Measurements from ENCODE around the gene BGN. TPM values are rescaled to one million over a fixed set of nuclear protein-coding genes. Genes with fewer than 3 reads are reported as not detected.

BGN gene
- polyA plus RNA-seq, 4 donors: 3.1 to 23.2 (median 12.6) TPM

- Histone ChIP-seq H3K9me3 (ENCODE audit: control insufficient read depth in 2 of 2, insufficient read depth in 1 of 2, low read depth in 1 of 2, low read length in 1 of 2) (no peaks in the 10 kb centered on the region), H3K27ac (ENCODE audit: low read depth in 1 of 3, low read length in 2 of 3) (no peak overlapping the region), H3K4me3 (ENCODE audit: low read depth in 1 of 3, low read length in 3 of 3) (no peak overlapping the region), H3K27me3 (ENCODE audit: control insufficient read depth in 3 of 3, insufficient read depth in 3 of 3, low read length in 3 of 3) (no peaks in the 10 kb centered on the region), H3K36me3 (ENCODE audit: control insufficient read depth in 3 of 3, insufficient read depth in 2 of 3, low read depth in 1 of 3, low read length in 3 of 3) (peaks cover 0 to 48% (median 0%) of the 10 kb centered on the region in 3 donors), H3K4me1 (ENCODE audit: control insufficient read depth in 3 of 3, insufficient read depth in 2 of 3, low read depth in 1 of 3, low read length in 2 of 3) (no peaks in the 10 kb centered on the region)
- no peak for DNase-seq
- FAIRE-seq: no peak
- 90 to 96% (median 94%) methylated on average over 15 to 18 of the region's 18 CpGs for WGBS, 3 donors
These were observed 37.5 kb upstream of the BGN start for GRCh38 chrX:153457136-153457825.

GRCh38 chrX:153457827-153458466, 36.8 kb upstream of the BGN start:
- Histone ChIP-seq H3K9me3 (ENCODE audit: control insufficient read depth in 2 of 2, insufficient read depth in 1 of 2, low read depth in 1 of 2, low read length in 1 of 2) (no peaks in the 10 kb centered on the region), H3K4me1 (ENCODE audit: control insufficient read depth in 3 of 3, insufficient read depth in 2 of 3, low read depth in 1 of 3, low read length in 2 of 3) (no peaks in the 10 kb centered on the region), H3K4me3 (ENCODE audit: low read depth in 1 of 3, low read length in 3 of 3) (no peak overlapping the region), H3K27me3 (ENCODE audit: control insufficient read depth in 3 of 3, insufficient read depth in 3 of 3, low read length in 3 of 3) (no peaks in the 10 kb centered on the region), H3K27ac (ENCODE audit: low read depth in 1 of 3, low read length in 2 of 3) (no peak overlapping the region), H3K36me3 (ENCODE audit: control insufficient read depth in 3 of 3, insufficient read depth in 2 of 3, low read depth in 1 of 3, low read length in 3 of 3) (peaks cover 0 to 55% (median 0%) of the 10 kb centered on the region in 3 donors)
- DNase-seq (no peak), FAIRE-seq (no peak)
- WGBS, 3 donors: 89 to 95% (median 89%) methylated on average over 17 of the region's 17 CpGs

GRCh38 chrX:153458476-153458875, 36.3 kb upstream of the BGN start:
- Histone ChIP-seq H3K4me1 (ENCODE audit: control insufficient read depth in 3 of 3, insufficient read depth in 2 of 3, low read depth in 1 of 3, low read length in 2 of 3) (no peaks in the 10 kb centered on the region), H3K27me3 (ENCODE audit: control insufficient read depth in 3 of 3, insufficient read depth in 3 of 3, low read length in 3 of 3) (no peaks in the 10 kb centered on the region), H3K4me3 (ENCODE audit: low read depth in 1 of 3, low read length in 3 of 3) (no peak overlapping the region), H3K9me3 (ENCODE audit: control insufficient read depth in 2 of 2, insufficient read depth in 1 of 2, low read depth in 1 of 2, low read length in 1 of 2) (no peaks in the 10 kb centered on the region), H3K27ac (ENCODE audit: low read depth in 1 of 3, low read length in 2 of 3) (no peak overlapping the region), H3K36me3 (ENCODE audit: control insufficient read depth in 3 of 3, insufficient read depth in 2 of 3, low read depth in 1 of 3, low read length in 3 of 3) (peaks cover 0 to 56% (median 0%) of the 10 kb centered on the region in 3 donors)
- WGBS, 3 donors: 79 to 95% (median 84%) methylated on average over 4 of the region's 4 CpGs
- DNase-seq (no peak), FAIRE-seq (no peak)

- no peak for FAIRE-seq
- WGBS, 3 donors: 91 to 98% (median 95%) methylated on average over 4 of the region's 4 CpGs
These were observed 34.8 kb upstream of the BGN start for GRCh38 chrX:153459986-153460385.

GRCh38 chrX:153460826-153461225, 34.0 kb upstream of the BGN start:
- 39 to 52% (median 41%) methylated on average over 7 of the region's 7 CpGs for WGBS, 3 donors
- H3K4me1 ChIP-seq (ENCODE audit: control insufficient read depth in 3 of 3, insufficient read depth in 2 of 3, low read depth in 1 of 3, low read length in 2 of 3): no peaks in the 10 kb centered on the region
- no peaks in the 10 kb centered on the region for H3K9me3 ChIP-seq (ENCODE audit: control insufficient read depth in 2 of 2, insufficient read depth in 1 of 2, low read depth in 1 of 2, low read length in 1 of 2)
- H3K4me3 ChIP-seq (ENCODE audit: low read depth in 1 of 3, low read length in 3 of 3): no peak overlapping the region
- H3K27me3 ChIP-seq (ENCODE audit: control insufficient read depth in 3 of 3, insufficient read depth in 3 of 3, low read length in 3 of 3): no peaks in the 10 kb centered on the region
- FAIRE-seq: no peak
- no peak overlapping the region for H3K27ac ChIP-seq (ENCODE audit: low read depth in 1 of 3, low read length in 2 of 3)
- DNase-seq: peak; percentile 37 to 48
- peaks cover 0 to 53% (median 0%) of the 10 kb centered on the region in 3 donors for H3K36me3 ChIP-seq (ENCODE audit: control insufficient read depth in 3 of 3, insufficient read depth in 2 of 3, low read depth in 1 of 3, low read length in 3 of 3)

More at GRCh38 chrX:153459986-153460385, 34.8 kb upstream of the BGN start:
- no peak overlapping the region for H3K4me3 ChIP-seq (ENCODE audit: low read depth in 1 of 3, low read length in 3 of 3)
- no peaks in the 10 kb centered on the region for H3K9me3 ChIP-seq (ENCODE audit: control insufficient read depth in 2 of 2, insufficient read depth in 1 of 2, low read depth in 1 of 2, low read length in 1 of 2)
- no peaks in the 10 kb centered on the region for H3K27me3 ChIP-seq (ENCODE audit: control insufficient read depth in 3 of 3, insufficient read depth in 3 of 3, low read length in 3 of 3)
- no peaks in the 10 kb centered on the region for H3K4me1 ChIP-seq (ENCODE audit: control insufficient read depth in 3 of 3, insufficient read depth in 2 of 3, low read depth in 1 of 3, low read length in 2 of 3)
- no peak overlapping the region for H3K27ac ChIP-seq (ENCODE audit: low read depth in 1 of 3, low read length in 2 of 3)
- H3K36me3 ChIP-seq (ENCODE audit: control insufficient read depth in 3 of 3, insufficient read depth in 2 of 3, low read depth in 1 of 3, low read length in 3 of 3): peaks cover 0 to 54% (median 0%) of the 10 kb centered on the region in 3 donors
- no peak for DNase-seq

GRCh38 chrX:153462291-153462690, 32.5 kb upstream of the BGN start:
- H3K9me3 ChIP-seq (ENCODE audit: control insufficient read depth in 2 of 2, insufficient read depth in 1 of 2, low read depth in 1 of 2, low read length in 1 of 2): no peaks in the 10 kb centered on the region
- DNase-seq (no peak), FAIRE-seq (no peak)
- no peaks in the 10 kb centered on the region for H3K4me1 ChIP-seq (ENCODE audit: control insufficient read depth in 3 of 3, insufficient read depth in 2 of 3, low read depth in 1 of 3, low read length in 2 of 3)
- peaks cover 0 to 49% (median 0%) of the 10 kb centered on the region in 3 donors for H3K36me3 ChIP-seq (ENCODE audit: control insufficient read depth in 3 of 3, insufficient read depth in 2 of 3, low read depth in 1 of 3, low read length in 3 of 3)
- no peak overlapping the region for H3K4me3 ChIP-seq (ENCODE audit: low read depth in 1 of 3, low read length in 3 of 3)
- no peak overlapping the region for H3K27ac ChIP-seq (ENCODE audit: low read depth in 1 of 3, low read length in 2 of 3)
- H3K27me3 ChIP-seq (ENCODE audit: control insufficient read depth in 3 of 3, insufficient read depth in 3 of 3, low read length in 3 of 3): no peaks in the 10 kb centered on the region
- WGBS, 3 donors: 86 to 97% (median 92%) methylated on average over 9 to 10 of the region's 10 CpGs

GRCh38 chrX:153463031-153463430, 31.7 kb upstream of the BGN start:
- H3K27me3 ChIP-seq (ENCODE audit: control insufficient read depth in 3 of 3, insufficient read depth in 3 of 3, low read length in 3 of 3): no peaks in the 10 kb centered on the region
- peaks cover 0 to 49% (median 0%) of the 10 kb centered on the region in 3 donors for H3K36me3 ChIP-seq (ENCODE audit: control insufficient read depth in 3 of 3, insufficient read depth in 2 of 3, low read depth in 1 of 3, low read length in 3 of 3)
- FAIRE-seq (no peak), DNase-seq (no peak)
- no peaks in the 10 kb centered on the region for H3K9me3 ChIP-seq (ENCODE audit: control insufficient read depth in 2 of 2, insufficient read depth in 1 of 2, low read depth in 1 of 2, low read length in 1 of 2)
- no peak overlapping the region for H3K27ac ChIP-seq (ENCODE audit: low read depth in 1 of 3, low read length in 2 of 3)
- H3K4me1 ChIP-seq (ENCODE audit: control insufficient read depth in 3 of 3, insufficient read depth in 2 of 3, low read depth in 1 of 3, low read length in 2 of 3): no peaks in the 10 kb centered on the region
- H3K4me3 ChIP-seq (ENCODE audit: low read depth in 1 of 3, low read length in 3 of 3): no peak overlapping the region
- WGBS, 3 donors: 88 to 92% (median 90%) methylated on average over 6 of the region's 6 CpGs

- no peak overlapping the region for H3K4me3 ChIP-seq (ENCODE audit: low read depth in 1 of 3, low read length in 3 of 3)
- no peaks in the 10 kb centered on the region for H3K9me3 ChIP-seq (ENCODE audit: control insufficient read depth in 2 of 2, insufficient read depth in 1 of 2, low read depth in 1 of 2, low read length in 1 of 2)
- peaks cover 0 to 54% (median 0%) of the 10 kb centered on the region in 3 donors for H3K36me3 ChIP-seq (ENCODE audit: control insufficient read depth in 3 of 3, insufficient read depth in 2 of 3, low read depth in 1 of 3, low read length in 3 of 3)
- H3K4me1 ChIP-seq (ENCODE audit: control insufficient read depth in 3 of 3, insufficient read depth in 2 of 3, low read depth in 1 of 3, low read length in 2 of 3): no peaks in the 10 kb centered on the region
- DNase-seq (no peak), FAIRE-seq (no peak)
- WGBS, 3 donors: 79 to 97% (median 80%) methylated on average over 10 to 12 of the region's 12 CpGs
- no peak overlapping the region for H3K27ac ChIP-seq (ENCODE audit: low read depth in 1 of 3, low read length in 2 of 3)
- H3K27me3 ChIP-seq (ENCODE audit: control insufficient read depth in 3 of 3, insufficient read depth in 3 of 3, low read length in 3 of 3): no peaks in the 10 kb centered on the region
These were observed 31.2 kb upstream of the BGN start for GRCh38 chrX:153463556-153463955.

Measured in small intestine (tissue), 7 donors.